Stimulated activated CD8-positive, alpha-beta memory T cell treated with anti-CD3 and anti-CD28 coated beads, Interleukin-2, amount 100 ng/mL, for 48 hours (primary cell): Measurements from ENCODE around the gene CD46.

Experiments used
- DNase-seq, 2 donors: peaks; one replicate each; pipeline ENCODE4 v3.0.0-alpha.2; 2020; ENCODE audit warnings: low read depth in 2 of 2

The CD46 gene

DNA sequence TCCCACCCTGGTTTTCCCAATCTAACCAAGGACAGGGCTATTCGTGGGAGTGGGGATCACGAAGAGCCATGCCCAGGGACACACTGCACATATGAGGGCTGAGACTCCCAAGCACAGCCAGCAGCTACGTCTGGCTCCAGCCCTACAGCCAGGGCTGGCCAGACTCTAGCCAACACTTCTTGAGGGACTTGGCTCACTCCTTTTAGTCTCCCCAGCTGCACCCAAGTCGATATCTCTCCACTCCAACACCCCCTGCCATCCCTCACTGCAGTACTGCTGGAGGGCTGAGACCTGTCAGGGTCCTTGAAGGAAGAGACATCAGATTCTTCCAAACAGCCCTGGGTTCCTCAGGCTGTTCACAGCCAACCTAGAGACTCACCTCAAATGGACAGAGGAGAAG lies 62.6 kb downstream of the CD46 start:
- no peak for DNase-seq

GRCh38 chr1:207815466-207815865 lies 63.6 kb downstream of the CD46 start:
- no peak for DNase-seq

DNA sequence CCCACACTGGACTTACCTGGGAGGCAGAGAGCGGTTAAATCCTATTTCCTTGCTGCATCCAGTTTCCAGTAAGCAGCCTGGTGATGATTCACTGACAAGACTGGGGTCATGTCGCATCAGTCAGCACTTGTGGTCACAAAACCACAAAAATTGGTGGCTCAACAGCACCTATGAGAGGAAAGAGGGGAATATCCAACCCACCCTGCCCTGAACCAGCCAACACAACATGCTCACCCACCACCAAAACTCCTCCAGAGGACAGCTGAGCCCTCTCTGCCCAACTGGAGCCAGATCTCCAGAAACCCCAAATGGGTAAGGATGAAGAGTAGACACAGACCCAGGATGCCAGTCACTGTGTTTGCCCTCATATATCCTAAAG lies 64.0 kb downstream of the CD46 start:
- no peak for DNase-seq

DNA sequence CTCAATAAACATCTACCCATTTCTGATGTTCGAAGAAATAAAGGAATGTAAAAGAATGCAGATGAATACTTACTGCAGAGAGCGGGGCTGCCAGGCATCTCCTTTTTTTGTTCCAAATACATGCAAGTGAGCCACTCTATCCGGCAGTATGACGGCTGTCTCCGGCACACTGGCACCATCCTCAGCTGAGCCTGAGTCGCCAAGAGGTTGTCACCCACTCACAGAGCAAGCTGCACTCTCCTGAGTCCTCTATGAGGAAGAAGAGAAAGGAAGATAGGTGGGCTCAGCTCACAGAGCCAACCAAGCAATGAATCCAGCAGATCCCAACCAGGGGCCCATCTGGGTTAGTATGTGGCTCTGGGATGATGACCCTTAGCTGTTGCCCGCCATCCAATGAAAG lies 65.3 kb downstream of the CD46 start:
- no peak for DNase-seq

- no peak for DNase-seq
Measured at GRCh38 chr1:207817778-207818751, 66.2 kb downstream of the CD46 start.

- DNase-seq: no peak
Measured at GRCh38 chr1:207818971-207819451, 67.2 kb downstream of the CD46 start.

- no peak for DNase-seq
Measured at GRCh38 chr1:207820568-207821463, 69.0 kb downstream of the CD46 start.

DNA sequence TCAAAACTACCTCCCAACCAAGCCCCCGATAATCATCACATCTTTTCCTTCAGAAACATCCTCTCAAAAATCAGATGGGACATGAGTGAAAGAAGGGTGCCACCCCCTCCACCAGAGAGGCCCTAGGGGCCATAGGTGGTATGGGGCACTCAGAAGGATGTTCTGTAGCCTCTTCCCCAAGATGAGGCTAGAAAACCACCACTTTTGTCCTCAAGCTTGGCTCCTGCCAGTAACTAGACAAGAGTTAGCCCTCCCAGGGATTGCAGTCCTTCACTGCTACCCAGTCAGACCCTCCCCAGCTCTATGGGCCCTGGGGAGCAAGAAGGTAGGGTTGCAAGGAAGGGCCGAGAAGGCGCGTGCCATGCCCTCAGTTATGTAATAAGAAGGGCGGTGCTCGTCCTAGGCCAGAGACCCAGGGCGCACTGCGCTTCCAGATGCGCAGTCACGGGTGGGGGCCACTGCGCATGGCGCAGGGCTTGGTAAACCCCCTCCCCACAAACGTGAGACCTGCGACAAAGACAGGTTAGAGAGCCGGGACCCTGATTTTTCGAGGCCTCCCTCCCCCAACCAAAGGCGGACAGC lies 69.7 kb downstream of the CD46 start:
- no peak for DNase-seq

DNA sequence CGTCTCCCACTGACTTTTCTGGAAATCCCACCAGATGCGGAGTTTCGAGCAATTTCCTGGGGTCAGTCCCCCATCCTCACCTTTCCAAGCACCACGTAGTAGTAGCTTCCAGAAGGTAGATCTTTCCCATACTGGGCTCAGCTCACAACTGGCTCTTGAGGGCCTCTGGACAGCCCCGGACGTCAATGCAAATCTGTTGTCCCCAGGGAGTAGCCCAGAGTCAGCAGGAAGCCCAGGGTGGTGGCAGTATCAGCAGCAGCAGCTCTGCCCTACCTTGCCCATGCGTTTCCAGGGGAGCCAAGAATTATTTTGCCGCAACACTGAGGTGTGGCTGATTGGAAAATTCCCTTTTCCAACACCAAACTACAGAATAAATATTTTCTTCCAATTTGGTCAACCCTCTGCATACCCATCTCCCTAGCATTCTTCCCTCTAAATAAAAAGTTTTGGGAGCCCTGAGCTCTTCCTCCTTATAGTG lies 70.3 kb downstream of the CD46 start:
- DNase-seq: no peak

- peak; percentile 32 to 38 for DNase-seq
Measured at GRCh38 chr1:207822602-207823451, 71.0 kb downstream of the CD46 start.

GRCh38 chr1:207823531-207823879 lies 71.7 kb downstream of the CD46 start:
- no peak for DNase-seq

DNA sequence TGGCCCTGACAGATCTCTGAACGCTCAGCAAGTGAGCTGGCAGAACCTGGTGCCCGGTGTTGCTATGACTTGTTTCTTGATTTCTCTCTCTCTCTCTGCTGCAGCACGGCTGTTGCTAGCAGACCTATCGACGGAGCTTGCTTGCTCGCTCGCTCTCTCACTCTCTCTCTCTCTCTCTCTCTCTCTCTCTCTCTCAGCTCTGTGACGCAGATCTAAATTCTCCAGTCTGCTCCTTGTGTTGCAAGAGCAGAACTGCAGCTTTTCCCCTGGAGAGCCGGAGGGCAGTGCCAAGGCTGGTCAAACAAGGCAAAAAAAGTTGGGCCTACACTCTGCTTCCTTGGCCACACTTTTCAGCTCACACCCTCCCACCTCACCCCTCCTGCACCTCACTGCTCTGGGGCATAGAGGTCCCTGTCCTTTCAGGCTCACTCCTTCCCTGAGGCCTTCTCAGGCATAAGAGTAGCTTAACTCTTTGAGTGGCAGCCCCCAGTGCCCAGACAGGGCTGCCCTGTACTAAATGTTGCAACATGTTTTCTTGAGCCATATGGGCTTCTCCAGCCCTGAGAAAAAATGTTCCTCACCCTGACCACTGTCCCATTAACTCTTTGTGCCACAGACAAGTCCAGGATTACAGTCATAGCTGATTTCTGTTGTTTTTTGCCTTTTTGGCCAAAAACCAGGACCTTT lies 72.2 kb downstream of the CD46 start:
- peak; percentile 23 to 50 for DNase-seq

GRCh38 chr1:207824691-207825408 lies 73.0 kb downstream of the CD46 start:
- DNase-seq: no peak

- DNase-seq: no peak
Measured at GRCh38 chr1:207825409-207825695, 73.5 kb downstream of the CD46 start.

DNA sequence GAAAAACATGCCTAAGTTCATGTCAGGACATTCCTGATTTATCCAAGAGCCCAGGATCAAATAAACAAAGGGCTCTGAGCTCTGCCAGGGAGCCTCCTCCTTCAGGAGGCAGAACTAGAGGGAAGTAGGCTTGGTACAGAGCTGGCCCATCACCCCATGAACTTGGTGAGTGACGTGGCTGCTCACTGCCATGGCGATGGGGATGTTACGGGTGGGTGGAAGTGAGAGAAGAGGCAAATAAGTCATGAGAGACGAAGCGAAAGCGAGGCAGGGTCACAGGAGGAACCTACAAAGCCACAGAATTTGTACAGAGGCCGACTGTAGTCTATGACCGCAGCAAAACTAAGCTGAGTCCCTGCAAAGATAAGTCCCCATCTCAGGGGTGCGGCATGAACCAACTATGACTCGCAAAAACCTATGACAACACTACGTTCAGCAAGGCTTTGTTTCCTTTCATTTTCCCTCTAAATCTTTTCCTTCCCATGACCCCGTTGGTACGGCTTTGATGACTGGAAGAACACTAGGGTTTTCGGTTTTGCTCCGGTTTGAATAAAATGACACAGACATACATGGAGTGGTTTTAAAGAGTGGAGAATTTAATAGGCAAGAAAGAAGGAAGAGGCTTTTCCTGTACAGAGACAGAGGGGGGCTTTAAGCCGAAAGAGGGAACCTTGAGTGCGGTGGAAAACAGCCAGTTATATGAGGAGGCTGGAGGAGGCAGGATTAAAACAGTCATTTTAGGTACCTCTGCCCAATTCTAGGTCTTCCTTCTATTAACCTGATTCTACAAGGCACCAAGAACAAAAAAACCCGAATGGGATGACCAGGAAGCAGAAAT lies 74.1 kb downstream of the CD46 start:
- peak; percentile 71 to 77 for DNase-seq

GRCh38 chr1:207826557-207827487 lies 75.0 kb downstream of the CD46 start:
- DNase-seq: no peak

- DNase-seq: no peak
Measured at GRCh38 chr1:207827488-207827830, 75.6 kb downstream of the CD46 start.

GRCh38 chr1:207828046-207828445 lies 76.2 kb downstream of the CD46 start:
- DNase-seq: no peak
